Transverse colon (tissue), 4 donors: ENCODE results near the gene DBH. TPM values are rescaled to one million over a fixed set of nuclear protein-coding genes. Genes with fewer than 3 reads are reported as not detected.

ENCODE experiments used
- DNase-seq: peaks from one replicate; pipeline ENCODE4 v3.0.0-alpha.2; 2019
- H3K27ac ChIP-seq, 4 donors: fragments of 200-600 bp; sonication (generic); 2 replicates each; pipeline ENCODE4 v1.5.1; 2016 to 2018; ENCODE audit warnings: inconsistent platforms in 4 of 4
- H3K27me3 ChIP-seq: fragments of 200-600 bp; sonication (generic); 2 replicates; pipeline ENCODE4 v1.5.1; 2017; ENCODE audit warnings: inconsistent platforms
- H3K36me3 ChIP-seq, 4 donors: fragments of 200-600 bp; sonication (generic); 2 replicates each; pipeline ENCODE4 v1.5.1; 2017 to 2019; ENCODE audit warnings: inconsistent platforms in 4 of 4
- H3K4me1 ChIP-seq, 4 donors: fragments of 200-600 bp; sonication (generic); 2 replicates each; pipeline ENCODE4 v1.5.1; 2017 to 2020; ENCODE audit warnings: inconsistent platforms in 4 of 4
- H3K4me3 ChIP-seq, 4 donors: fragments of 200-600 bp; sonication (generic); 1 replicate in 1 of 4; 2 replicates in 3 of 4; pipeline versions ENCODE4 v1.5.1 to v1.6.1; 2017 to 2019; ENCODE audit warnings: inconsistent platforms in 4 of 4
- H3K9me3 ChIP-seq, 2 donors: fragments of 200-600 bp; sonication (generic); 2 replicates each; pipeline ENCODE4 v1.5.1; 2017 to 2019; ENCODE audit warnings: inconsistent platforms in 2 of 2
- CTCF ChIP-seq, 5 experiments: fragments of 200-600 bp in 3 of 5; fragments of 450-650 bp in 2 of 5; sonication (generic) in 3 of 5; IDR thresholded peaks; 1 replicate in 2 of 5; 2 replicates in 3 of 5; pipeline ENCODE4 v1.5.1; 2016 to 2017; ENCODE audit warnings: antibody characterized with exemption in 5 of 5, inconsistent platforms in 3 of 5, mild to moderate bottlenecking in 2 of 5, moderate library complexity in 1 of 5
- EP300 ChIP-seq: sonication (generic); formaldehyde crosslinking; IDR thresholded peaks from one replicate; pipeline ENCODE4 v1.6.1; 2017; ENCODE audit warnings: antibody characterized with exemption, low read depth
- POLR2A ChIP-seq: fragments of 450-650 bp; IDR thresholded peaks from one replicate; pipeline ENCODE4 v1.6.1; 2016; ENCODE audit warnings: antibody characterized with exemption, mild to moderate bottlenecking, moderate library complexity
- POLR2AphosphoS5 ChIP-seq, 3 donors: sonication (generic); formaldehyde crosslinking; IDR thresholded peaks; one replicate each; pipeline ENCODE4 v1.6.1; 2016; ENCODE audit warnings: antibody characterized with exemption in 3 of 3
- WGBS, 2 donors: methylation state at CpG; one replicate each; pipeline ENCODE4 v1.1.5; 2018; ENCODE audit warnings: low coverage in 1 of 2; 5-methylcytosine and 5-hydroxymethylcytosine counted together
- in situ Hi-C, 4 donors: fragments of 200-750 bp; cut with MboI; loops; one replicate each; pipeline versions ENCODE4 v1.15.0 to v1.15.1; 2017; ENCODE audit warnings: low sequenced_read_pairs in 3 of 4, low pct_ligation_motif_present in 1 of 4, low pct_unique_long_range_greater_than_20kb in 1 of 4
- intact Hi-C: fragments of 100-400 bp; cut with DNase I; formaldehyde crosslinking; loops from one replicate; pipeline ENCODE4 v1.15.1; 2023; ENCODE audit warnings: low total_unique reads
- total RNA-seq, 4 donors: library from RNA; depleted of rRNA; stranded (reverse); fragments of >200 nt; gene quantifications; one replicate each; pipeline ENCODE4 v1.1.0, GENCODE V29; 2016

DBH gene
- total RNA-seq, 4 donors from 2014 or later: not detected

- Histone ChIP-seq H3K27me3 (peaks cover 3% of the 10 kb centered on the region), H3K9me3 (peaks cover 14% of the 10 kb centered on the region in 2 donors), H3K4me1 (no peaks in the 10 kb centered on the region), H3K36me3 (no peaks in the 10 kb centered on the region), H3K4me3 (no peak overlapping the region), H3K27ac (no peak overlapping the region)
- DNase-seq: no peak
- TF ChIP-seq POLR2A: no peak
- TF ChIP-seq POLR2AphosphoS5 (IDR thresholded peaks at IDR 0.05): no peak
- no peak for TF ChIP-seq EP300
- no peak for TF ChIP-seq CTCF (IDR thresholded peaks at IDR 0.05)
- in situ Hi-C loops: no loop called here
- intact Hi-C loops: no loop called here
- 74% methylated on average over 15 of the region's 15 CpGs; no CpG with 5 or more reads in 1 of the 2 donors for WGBS, 2 donors
Observed at GRCh38 chr9:133593587-133594253, 42.4 kb upstream of the DBH start.

- H3K9me3 ChIP-seq: peaks cover 14% of the 10 kb centered on the region in 2 donors
- H3K27me3 ChIP-seq: peaks cover 3% of the 10 kb centered on the region
- H3K4me3 ChIP-seq: no peak overlapping the region
- no peaks in the 10 kb centered on the region for H3K4me1 ChIP-seq
- in situ Hi-C loops (no loop called here), intact Hi-C loops (no loop called here)
- H3K27ac ChIP-seq: no peak overlapping the region
- DNase-seq: no peak
- H3K36me3 ChIP-seq: no peaks in the 10 kb centered on the region
- TF ChIP-seq POLR2A (no peak), EP300 (no peak), POLR2AphosphoS5 (IDR thresholded peaks at IDR 0.05) (no peak), CTCF (IDR thresholded peaks at IDR 0.05) (no peak)
- WGBS, 2 donors: 83 to 100% methylated on average over 1 to 2 of the region's 2 CpGs
Observed at GRCh38 chr9:133594310-133594709, 41.9 kb upstream of the DBH start.

GRCh38 chr9:133595910-133596309 lies 40.3 kb upstream of the DBH start:
- peaks cover 14% of the 10 kb centered on the region in 2 donors for H3K9me3 ChIP-seq
- H3K4me1 ChIP-seq: no peaks in the 10 kb centered on the region
- no peak overlapping the region for H3K27ac ChIP-seq
- H3K27me3 ChIP-seq: no peaks in the 10 kb centered on the region
- TF ChIP-seq EP300: no peak
- TF ChIP-seq POLR2A: no peak
- intact Hi-C loops (no loop called here), in situ Hi-C loops (no loop called here)
- H3K36me3 ChIP-seq: no peaks in the 10 kb centered on the region
- 79 to 82% methylated on average over 3 to 8 of the region's 8 CpGs for WGBS, 2 donors
- no peak for DNase-seq
- no peak overlapping the region for H3K4me3 ChIP-seq

GRCh38 chr9:133597316-133597957 lies 38.7 kb upstream of the DBH start:
- intact Hi-C loops: no loop called here
- DNase-seq: no peak
- peaks cover 4% of the 10 kb centered on the region for H3K27me3 ChIP-seq
- H3K9me3 ChIP-seq: peaks cover 14% of the 10 kb centered on the region in 2 donors
- in situ Hi-C loops: no loop called here
- H3K27ac ChIP-seq: no peak overlapping the region
- no peak overlapping the region for H3K4me3 ChIP-seq
- TF ChIP-seq EP300 (no peak), CTCF (IDR thresholded peaks at IDR 0.05) (no peak), POLR2AphosphoS5 (IDR thresholded peaks at IDR 0.05) (no peak), POLR2A (no peak)
- H3K36me3 ChIP-seq: no peaks in the 10 kb centered on the region
- H3K4me1 ChIP-seq: no peaks in the 10 kb centered on the region
- 77 to 79% methylated on average over 7 of the region's 7 CpGs for WGBS, 2 donors
